ENCODE results near the gene TMEM132D. TPM values are rescaled to one million over a fixed set of nuclear protein-coding genes. Genes with fewer than 3 reads are reported as not detected.

The TMEM132D gene
- total and polyA plus RNA-seq, 2 donors from 2014 or later, result 0.13 TPM; not detected in 1

DNA sequence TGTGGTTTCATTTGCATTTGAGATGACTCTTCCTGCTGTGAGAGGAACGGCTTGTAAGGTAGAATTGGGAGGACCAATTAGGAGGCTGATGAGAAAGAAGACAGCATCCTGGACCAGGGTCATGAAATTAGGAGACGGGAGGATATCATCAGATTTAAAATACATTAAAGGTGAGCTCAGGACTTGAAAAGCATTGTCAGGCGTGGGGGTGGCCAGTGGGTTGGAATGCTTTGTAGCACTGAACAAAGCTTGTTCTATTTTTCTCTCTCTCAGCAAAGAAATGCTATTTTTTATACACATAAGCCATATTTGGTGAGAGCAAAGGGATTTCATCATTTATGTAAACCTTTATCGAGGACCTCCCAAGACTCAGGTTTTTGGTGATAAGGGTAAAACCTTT lies 157.5 kb downstream of the TMEM132D start:
- FAIRE-seq (no peak), DNase-seq (no peak)
- Histone ChIP-seq H3K4me3 (ENCODE audit: low read length in 3 of 3) (no peak overlapping the region), H3K9ac (ENCODE audit: low read length in 3 of 3) (no peak overlapping the region), H3K36me3 (ENCODE audit: control insufficient read depth in 2 of 3, insufficient read depth in 3 of 3, low read length in 3 of 3) (no peaks in the 10 kb centered on the region), H3K27me3 (ENCODE audit: control insufficient read depth, insufficient read depth, low read length) (no peaks in the 10 kb centered on the region), H3K4me1 (ENCODE audit: control insufficient read depth in 2 of 3, insufficient read depth in 2 of 3, low read depth in 1 of 3, low read length in 3 of 3) (no peaks in the 10 kb centered on the region), H3K27ac (ENCODE audit: low read depth in 2 of 2, low read length in 2 of 2) (no peak overlapping the region), H3K9me3 (ENCODE audit: control insufficient read depth in 2 of 3, insufficient read depth in 1 of 3, low read length in 3 of 3) (peaks cover 0 to 2% (median 0%) of the 10 kb centered on the region in 3 donors)
- TF ChIP-seq, protein P1, sequence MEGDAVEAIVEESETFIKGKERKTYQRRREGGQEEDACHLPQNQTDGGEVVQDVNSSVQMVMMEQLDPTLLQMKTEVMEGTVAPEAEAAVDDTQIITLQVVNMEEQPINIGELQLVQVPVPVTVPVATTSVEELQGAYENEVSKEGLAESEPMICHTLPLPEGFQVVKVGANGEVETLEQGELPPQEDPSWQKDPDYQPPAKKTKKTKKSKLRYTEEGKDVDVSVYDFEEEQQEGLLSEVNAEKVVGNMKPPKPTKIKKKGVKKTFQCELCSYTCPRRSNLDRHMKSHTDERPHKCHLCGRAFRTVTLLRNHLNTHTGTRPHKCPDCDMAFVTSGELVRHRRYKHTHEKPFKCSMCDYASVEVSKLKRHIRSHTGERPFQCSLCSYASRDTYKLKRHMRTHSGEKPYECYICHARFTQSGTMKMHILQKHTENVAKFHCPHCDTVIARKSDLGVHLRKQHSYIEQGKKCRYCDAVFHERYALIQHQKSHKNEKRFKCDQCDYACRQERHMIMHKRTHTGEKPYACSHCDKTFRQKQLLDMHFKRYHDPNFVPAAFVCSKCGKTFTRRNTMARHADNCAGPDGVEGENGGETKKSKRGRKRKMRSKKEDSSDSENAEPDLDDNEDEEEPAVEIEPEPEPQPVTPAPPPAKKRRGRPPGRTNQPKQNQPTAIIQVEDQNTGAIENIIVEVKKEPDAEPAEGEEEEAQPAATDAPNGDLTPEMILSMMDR (IDR thresholded peaks at IDR 0.05; ENCODE audit: borderline replicate concordance, extremely low read depth, insufficient read depth), result no peak
- intact Hi-C loops (cut with DNase I), result no loop called here

DNA sequence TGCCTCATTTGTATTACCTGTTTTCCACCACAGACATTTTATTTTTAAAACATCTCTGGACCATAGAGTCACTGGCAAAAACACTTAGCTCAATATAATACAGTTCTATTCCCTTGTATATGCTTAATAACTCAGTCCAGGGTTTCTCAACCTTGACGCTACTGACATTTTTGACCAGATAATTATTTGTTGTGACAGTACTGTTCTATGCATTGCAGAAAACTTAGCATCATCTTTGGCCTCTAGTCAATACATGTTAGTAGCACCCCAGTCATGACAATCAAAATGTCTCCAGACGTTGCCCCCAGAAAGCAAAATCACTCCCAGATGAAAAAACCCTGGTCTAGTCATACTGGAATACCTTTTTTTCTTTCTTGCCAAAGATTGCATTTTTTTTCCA lies 174.7 kb downstream of the TMEM132D start:
- FAIRE-seq (no peak), DNase-seq (no peak)
- Histone ChIP-seq H3K36me3 (ENCODE audit: control insufficient read depth in 2 of 3, insufficient read depth in 3 of 3, low read length in 3 of 3) (no peaks in the 10 kb centered on the region), H3K9ac (ENCODE audit: low read length in 3 of 3) (no peak overlapping the region), H3K27me3 (ENCODE audit: control insufficient read depth, insufficient read depth, low read length) (no peaks in the 10 kb centered on the region), H3K27ac (ENCODE audit: low read depth in 2 of 2, low read length in 2 of 2) (no peak overlapping the region), H3K9me3 (ENCODE audit: control insufficient read depth in 2 of 3, insufficient read depth in 1 of 3, low read length in 3 of 3) (peaks cover 0 to 3% (median 0%) of the 10 kb centered on the region in 3 donors), H3K4me1 (ENCODE audit: control insufficient read depth in 2 of 3, insufficient read depth in 2 of 3, low read depth in 1 of 3, low read length in 3 of 3) (no peaks in the 10 kb centered on the region), H3K4me3 (ENCODE audit: low read length in 3 of 3) (no peak overlapping the region)
- intact Hi-C loops (cut with DNase I), result no loop called here
- TF ChIP-seq, protein P1 (IDR thresholded peaks at IDR 0.05; ENCODE audit: borderline replicate concordance, extremely low read depth, insufficient read depth), result no peak

DNA sequence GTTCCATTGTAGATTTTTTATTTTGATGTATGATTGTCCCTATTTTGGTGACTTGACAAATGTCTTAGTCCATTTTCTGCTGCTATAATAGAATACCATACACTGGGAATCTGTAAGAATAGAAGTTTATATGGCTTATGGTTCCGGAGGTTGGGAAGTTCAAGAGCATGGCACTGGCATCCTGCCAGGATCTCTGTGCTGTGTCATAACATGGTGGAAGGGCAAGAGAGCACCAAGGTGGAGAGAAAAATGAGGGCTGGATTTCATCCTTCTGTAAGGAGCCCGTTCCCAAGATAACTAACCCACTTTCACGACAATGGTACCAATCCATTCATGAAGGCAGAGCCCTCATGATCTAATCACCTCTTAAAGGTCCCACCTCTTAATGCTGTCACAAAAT lies 176.7 kb downstream of the TMEM132D start:
- no peak overlapping the region for H3K4me3 ChIP-seq (ENCODE audit: low read length in 3 of 3)
- H3K36me3 ChIP-seq (ENCODE audit: control insufficient read depth in 2 of 3, insufficient read depth in 3 of 3, low read length in 3 of 3), result no peaks in the 10 kb centered on the region
- TF ChIP-seq, protein P1 (IDR thresholded peaks at IDR 0.05; ENCODE audit: borderline replicate concordance, extremely low read depth, insufficient read depth), result no peak
- no peak overlapping the region for H3K27ac ChIP-seq (ENCODE audit: low read depth in 2 of 2, low read length in 2 of 2)
- no peaks in the 10 kb centered on the region for H3K4me1 ChIP-seq (ENCODE audit: control insufficient read depth in 2 of 3, insufficient read depth in 2 of 3, low read depth in 1 of 3, low read length in 3 of 3)
- H3K9me3 ChIP-seq (ENCODE audit: control insufficient read depth in 2 of 3, insufficient read depth in 1 of 3, low read length in 3 of 3), result peaks cover 0 to 3% (median 0%) of the 10 kb centered on the region in 3 donors
- DNase-seq (no peak), FAIRE-seq (no peak)
- no peak overlapping the region for H3K9ac ChIP-seq (ENCODE audit: low read length in 3 of 3)
- no peaks in the 10 kb centered on the region for H3K27me3 ChIP-seq (ENCODE audit: control insufficient read depth, insufficient read depth, low read length)
- intact Hi-C loops (cut with DNase I), result no loop called here

DNA sequence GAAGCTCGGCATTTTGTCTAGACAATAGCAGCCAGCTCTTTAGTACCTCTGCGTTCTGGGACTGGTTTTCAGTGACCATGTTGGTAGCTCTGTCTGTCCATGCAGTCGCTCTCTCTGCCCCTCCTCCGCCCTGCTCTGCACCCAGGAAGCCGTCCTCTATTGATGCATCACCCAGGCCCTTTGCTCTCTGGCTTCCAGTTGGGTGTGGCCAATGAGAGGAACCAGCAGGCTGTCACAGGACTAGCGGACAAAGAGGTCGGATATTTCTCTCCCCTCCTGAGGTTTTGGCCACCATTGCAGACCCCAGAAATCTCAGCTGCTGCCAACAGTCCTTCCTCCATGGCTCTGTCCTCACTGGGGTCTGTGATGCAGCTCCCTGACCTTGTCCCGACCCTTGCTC lies 180.6 kb downstream of the TMEM132D start:
- FAIRE-seq (no peak), DNase-seq (no peak)
- H3K4me1 ChIP-seq (ENCODE audit: control insufficient read depth in 2 of 3, insufficient read depth in 2 of 3, low read depth in 1 of 3, low read length in 3 of 3), result no peaks in the 10 kb centered on the region
- no peaks in the 10 kb centered on the region for H3K36me3 ChIP-seq (ENCODE audit: control insufficient read depth in 2 of 3, insufficient read depth in 3 of 3, low read length in 3 of 3)
- H3K27me3 ChIP-seq (ENCODE audit: control insufficient read depth, insufficient read depth, low read length), result no peaks in the 10 kb centered on the region
- no peak overlapping the region for H3K4me3 ChIP-seq (ENCODE audit: low read length in 3 of 3)
- no peak overlapping the region for H3K27ac ChIP-seq (ENCODE audit: low read depth in 2 of 2, low read length in 2 of 2)
- no peaks in the 10 kb centered on the region for H3K9me3 ChIP-seq (ENCODE audit: control insufficient read depth in 2 of 3, insufficient read depth in 1 of 3, low read length in 3 of 3)
- TF ChIP-seq, protein P1 (IDR thresholded peaks at IDR 0.05; ENCODE audit: borderline replicate concordance, extremely low read depth, insufficient read depth), result no peak
- intact Hi-C loops (cut with DNase I), result no loop called here
- H3K9ac ChIP-seq (ENCODE audit: low read length in 3 of 3), result no peak overlapping the region

Data from kidney (tissue), 14 donors.